Measurements from ENCODE around the gene GNAO1. TPM values are rescaled to one million over a fixed set of nuclear protein-coding genes. Genes with fewer than 3 reads are reported as not detected.

Gene GNAO1
- total RNA-seq = not detected in 2 replicates

DNA sequence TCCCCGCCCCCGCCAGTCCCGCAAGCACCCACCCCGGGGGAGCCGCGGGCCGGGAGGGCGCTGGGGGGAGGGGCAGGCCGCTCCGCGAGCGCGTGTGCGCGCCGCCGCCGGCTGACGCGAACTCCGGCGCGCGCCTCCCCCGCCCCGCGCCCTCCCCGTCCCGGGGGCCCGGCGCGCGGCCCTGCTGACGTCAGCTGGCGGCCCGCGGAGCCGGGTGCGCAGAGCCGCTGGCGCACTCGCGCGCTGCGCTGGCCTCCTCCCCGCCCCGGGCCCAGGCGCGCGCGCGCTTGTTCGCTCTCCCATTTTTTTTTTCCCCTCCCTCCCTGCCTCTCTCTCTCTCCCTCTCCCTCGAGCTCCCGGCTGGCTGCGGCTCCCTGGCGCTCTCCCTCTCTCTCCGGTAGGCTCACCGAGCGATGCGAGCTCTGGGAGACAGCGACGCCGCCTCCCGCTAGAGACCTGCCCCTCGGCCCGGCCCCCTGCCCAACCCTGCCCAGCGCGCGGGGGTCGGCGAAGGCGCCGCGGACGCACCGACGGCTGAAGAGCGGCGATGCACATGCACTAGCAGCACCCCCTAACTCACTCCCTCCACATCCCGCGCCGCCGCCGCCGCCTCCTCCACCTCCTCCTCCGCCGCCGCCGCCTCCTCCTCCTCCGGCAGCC lies at the start of gene GNAO1:
GNAO1 (plus strand) TSS at position 334 of the 660 bp plus-strand sequence. CDS start 747 bp downstream, outside the sequence.

Other genes with a start within 250 kb of the GNAO1 start
- 101 and 102 TPM in 2 replicates for gene AMFR, start 234.1 kb downstream of the GNAO1 start, total RNA-seq

Data from mammary microvascular endothelial cell (primary cell).